ENCODE results near the gene TMEM82.

GRCh38 chr1:15727021-15727420 is 15.3 kb upstream of the TMEM82 start:
- no peak for TF ChIP-seq CTCF (optimal IDR thresholded peaks at IDR 0.05 in 1 of 3, IDR thresholded peaks at IDR 0.05 in 1 of 3, conservative IDR thresholded peaks at IDR 0.05 in 1 of 3; ENCODE audit: extremely low read depth in 1 of 3, insufficient read depth in 2 of 3, low read length in 3 of 3)
- no peak for TF ChIP-seq EZH2 (IDR thresholded peaks at IDR 0.05; ENCODE audit: low read length)

Data from keratinocyte (primary cell).